Midbrain (tissue), 1 donor: Measurements from ENCODE around the gene DPYD.

Source experiments
- DNase-seq: peaks from one replicate; lab custom pipeline; 2025; lab: John Stamatoyannopoulos, UW

Gene DPYD

GRCh38 chr1:97920832-97921571, at the start of gene DPYD:
Gene DPYD (minus strand): TSS chr1:97921034. CDS start chr1:97920922, 112 bp downstream.
- DNase-seq: peak; percentile 89

DNA sequence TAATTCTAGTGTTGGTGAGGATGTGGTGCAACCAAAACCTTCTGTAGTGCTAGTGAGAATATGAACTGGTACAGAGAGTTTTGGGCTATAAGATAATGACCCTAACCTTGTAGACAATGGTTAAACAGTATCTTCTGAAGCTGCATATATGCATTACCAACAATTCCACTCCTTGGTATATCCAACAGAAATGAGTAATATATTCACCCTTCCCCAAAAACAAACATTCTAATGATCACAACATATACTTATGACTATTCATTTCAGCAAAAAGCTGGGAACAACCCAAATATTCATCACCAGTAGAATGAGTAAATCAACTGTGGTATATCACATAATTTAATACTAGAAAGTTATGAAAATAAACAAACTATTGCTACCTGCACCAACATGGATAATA, 39.6 kb upstream of the DPYD start:
- DNase-seq: no peak

- DNase-seq: no peak
Observed at GRCh38 chr1:97947695-97948094, 26.9 kb upstream of the DPYD start.

GRCh38 chr1:97943354-97943753, 22.5 kb upstream of the DPYD start:
- DNase-seq: no peak

GRCh38 chr1:97942161-97943123, 21.6 kb upstream of the DPYD start:
- DNase-seq: no peak

DNA sequence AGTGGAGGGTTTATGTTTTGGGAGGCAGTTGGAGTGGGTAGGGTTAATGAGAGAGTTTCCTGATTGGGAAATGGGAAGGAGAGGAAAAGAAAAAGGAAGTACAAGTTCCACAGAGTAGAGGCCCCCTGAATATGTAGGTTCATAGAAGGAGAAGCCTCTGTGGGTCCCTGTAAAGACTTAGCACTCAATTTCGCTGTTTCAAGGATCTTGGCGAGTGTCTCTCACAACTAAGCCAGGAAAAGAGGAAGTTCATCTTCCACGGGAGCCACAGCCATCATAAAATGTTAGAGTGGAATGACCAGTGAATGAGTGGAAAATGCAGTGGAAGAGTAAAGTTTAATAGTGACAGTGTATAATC, 17.4 kb upstream of the DPYD start:
- DNase-seq: no peak

- peak; percentile 77 for DNase-seq
Observed at GRCh38 chr1:97936976-97937375, 16.1 kb upstream of the DPYD start.

DNA sequence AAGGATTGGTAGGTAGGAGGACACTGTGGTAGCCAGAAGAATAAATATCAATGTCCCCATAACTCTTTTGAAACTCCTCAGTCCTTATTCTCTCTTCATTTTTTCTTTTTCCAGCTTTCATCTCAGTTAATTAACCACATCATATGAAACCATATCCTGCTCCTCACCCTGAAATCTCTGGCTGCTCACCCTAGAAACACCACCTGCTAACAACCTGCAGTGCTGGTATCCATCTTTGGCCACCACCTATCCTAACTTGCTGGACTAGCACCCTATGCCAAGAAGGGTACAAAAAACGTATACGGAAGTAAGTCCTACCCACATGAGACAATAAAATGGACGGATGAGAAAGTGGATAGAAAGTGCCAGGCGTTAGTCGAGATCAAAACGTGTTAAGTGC, 13.7 kb upstream of the DPYD start:
- DNase-seq: no peak

GRCh38 chr1:97929874-97930851, 9.3 kb upstream of the DPYD start:
- DNase-seq: no peak

- DNase-seq: no peak
Observed at GRCh38 chr1:97926017-97926708, 5.3 kb upstream of the DPYD start.

- DNase-seq: no peak
Observed at GRCh38 chr1:97925151-97925550, 4.3 kb upstream of the DPYD start.

DNA sequence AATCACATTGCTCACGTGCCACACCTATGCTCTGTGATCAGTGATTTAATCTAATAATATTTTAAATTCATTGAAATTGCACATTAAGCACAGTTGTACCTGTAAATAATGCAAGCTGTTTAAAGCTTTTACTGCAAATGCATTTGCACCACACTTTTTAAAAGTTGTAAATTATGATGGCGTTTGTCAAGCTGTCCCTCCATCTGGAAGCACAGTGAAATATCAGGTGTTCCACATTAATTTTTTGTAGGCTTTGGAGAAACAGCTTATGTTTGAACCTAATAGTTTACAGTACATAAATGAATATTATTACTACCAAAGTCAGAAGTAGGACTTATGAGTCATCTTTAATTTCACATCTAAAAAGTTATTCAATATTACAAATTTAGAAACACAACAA, 3.0 kb upstream of the DPYD start:
- no peak for DNase-seq

DNA sequence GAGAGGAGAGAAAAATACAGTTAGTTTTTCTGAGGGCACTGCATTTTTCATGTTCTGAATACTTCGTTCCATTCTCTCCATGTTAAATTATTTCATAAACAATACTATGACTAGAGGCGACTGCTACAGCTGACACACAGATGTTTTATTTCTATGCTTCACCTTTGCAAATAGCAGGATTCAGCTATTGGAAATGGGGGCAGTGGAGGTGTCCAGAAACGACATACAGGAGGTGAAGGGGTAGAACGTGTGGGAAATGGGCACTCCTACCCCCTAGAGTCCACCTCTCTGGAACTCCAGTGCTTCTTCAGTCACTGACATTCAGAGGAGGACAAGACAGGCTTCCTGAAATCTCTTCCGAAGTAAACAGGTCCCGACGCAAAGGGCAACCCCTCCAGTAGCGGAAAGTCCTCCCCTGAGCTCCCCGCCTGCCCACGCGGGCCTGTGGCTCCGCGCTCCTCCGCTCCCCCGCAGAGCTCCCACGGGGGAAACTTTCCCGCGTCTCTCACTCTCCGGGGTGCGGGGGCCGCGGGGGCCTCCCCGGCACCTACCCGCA, 480 bp downstream of the DPYD start:
- peak; percentile 71 for DNase-seq

DNA sequence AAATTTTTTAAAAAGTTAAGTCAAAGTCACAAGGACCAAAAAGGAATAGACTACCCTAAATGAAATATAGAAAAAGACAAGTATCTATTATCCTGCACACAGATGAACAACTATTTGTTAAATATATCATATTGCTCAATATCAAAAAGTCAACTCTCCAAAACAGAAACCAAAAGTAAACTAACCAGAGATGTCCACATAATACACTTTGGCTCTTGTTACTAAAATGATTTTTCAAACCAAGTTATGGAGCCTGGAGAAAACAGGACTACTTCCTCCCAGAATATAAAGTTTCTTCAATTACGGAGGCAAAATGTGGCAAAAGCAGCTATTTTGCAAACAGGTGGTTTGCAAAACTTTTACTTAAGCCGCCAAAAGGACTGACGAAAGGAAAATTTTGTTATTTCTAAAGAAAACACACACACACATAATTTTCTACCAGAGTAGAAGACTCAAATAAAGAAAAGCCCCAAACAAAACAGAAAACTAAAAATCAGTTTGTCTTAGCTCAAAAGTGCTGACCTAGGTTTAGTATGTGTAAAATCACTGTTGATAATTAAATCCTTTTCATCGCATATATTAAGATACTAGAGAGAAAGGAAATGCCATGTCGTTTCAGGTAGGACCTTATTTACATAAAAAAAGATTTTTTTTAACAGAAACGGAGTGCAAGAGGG, 1.1 kb downstream of the DPYD start:
- peak; percentile 39 for DNase-seq

- no peak for DNase-seq
Observed at GRCh38 chr1:97918961-97919360, 1.9 kb downstream of the DPYD start.

GRCh38 chr1:97913506-97914139, 7.2 kb downstream of the DPYD start:
- DNase-seq: no peak

DNA sequence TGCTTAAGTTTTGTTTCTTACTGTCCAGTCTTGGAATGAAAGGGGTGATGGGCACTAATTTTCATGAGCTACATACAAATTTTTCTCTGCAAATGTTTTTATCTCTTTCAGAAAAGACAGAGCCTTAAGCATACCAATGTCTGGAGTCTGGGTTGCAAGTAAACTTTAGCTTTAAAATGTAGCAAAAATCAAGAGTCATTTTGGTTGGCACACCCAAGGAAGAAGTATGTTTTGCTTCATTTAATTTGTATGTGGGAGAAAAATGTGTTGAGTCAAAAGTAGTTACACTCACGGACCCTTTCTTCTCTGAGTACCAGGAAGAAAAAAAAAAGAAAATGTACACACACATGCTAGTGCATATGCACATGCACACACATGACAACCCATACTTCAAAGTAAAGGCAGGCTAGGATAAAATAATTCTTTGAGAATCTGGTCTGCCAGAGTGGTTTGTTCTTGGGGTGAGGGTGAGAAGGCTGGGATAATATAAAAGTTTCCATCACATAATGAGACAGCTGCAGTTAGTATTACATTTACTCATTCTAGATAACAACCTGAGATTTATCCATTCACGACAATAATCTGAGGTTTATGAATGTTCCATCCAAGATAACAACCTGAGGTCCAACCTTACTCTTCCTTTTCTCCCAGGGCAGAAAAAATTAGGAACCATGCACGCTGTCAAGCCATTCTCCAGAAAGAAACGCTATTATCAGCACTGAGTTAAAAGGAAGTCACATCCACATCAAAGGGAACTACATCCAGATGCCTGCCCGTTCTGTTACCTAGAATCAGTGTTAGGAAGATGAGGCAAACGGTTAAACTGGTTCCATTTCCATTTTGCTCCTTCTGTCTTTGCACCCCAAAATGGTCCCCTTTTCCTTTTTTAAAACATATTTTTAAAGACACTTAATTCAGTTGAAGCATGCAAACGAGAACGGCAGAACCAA, 9.3 kb downstream of the DPYD start:
- DNase-seq: no peak

DNA sequence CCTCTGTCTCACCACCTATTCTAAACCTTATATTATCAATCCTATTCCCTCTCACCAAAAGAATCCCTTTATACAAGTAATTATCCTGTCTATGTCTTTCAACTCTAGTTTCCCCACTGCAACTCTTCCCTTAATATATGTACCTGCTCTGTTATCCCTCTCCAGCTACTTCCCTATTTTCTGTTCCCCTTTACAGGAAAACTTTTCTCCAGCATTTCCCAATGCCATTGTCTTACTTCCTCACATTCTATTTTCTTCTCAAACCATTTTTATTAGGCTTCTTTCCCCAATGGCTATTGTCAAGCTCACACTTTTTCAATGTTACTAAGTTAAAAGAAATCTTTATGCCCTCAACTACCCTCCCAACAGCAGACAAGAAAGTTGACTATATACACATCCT, 11.6 kb downstream of the DPYD start:
- no peak for DNase-seq

DNA sequence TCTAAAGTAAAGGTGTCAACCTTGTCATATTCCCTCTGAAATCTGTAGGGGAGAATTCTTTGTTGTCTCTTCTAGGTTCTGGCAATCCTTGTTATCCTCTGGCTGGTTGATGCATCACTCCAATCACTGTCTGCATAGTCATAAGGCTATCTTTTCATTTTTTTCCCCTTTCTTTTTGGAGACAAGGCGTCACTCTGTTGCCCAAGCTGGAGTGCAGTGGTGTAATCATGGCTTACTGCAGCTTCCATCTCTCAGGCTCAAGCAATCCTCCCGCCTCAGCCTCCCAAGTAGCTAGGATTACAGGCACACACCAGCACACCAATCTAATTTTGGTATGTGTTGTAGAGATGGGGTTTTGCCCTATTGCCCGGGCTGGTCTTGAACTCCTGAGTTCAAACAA, 12.9 kb downstream of the DPYD start:
- DNase-seq: no peak
